Panc1 (cell line): Measurements from ENCODE around the gene ZNG1F. TPM values are rescaled to one million over a fixed set of nuclear protein-coding genes. Genes with fewer than 3 reads are reported as not detected.
"Not testable (repeated sequence)": the region's sequence is repeated elsewhere in the genome, so short reads cannot be mapped to it uniquely, and the experiment has no call there.

Source experiments
- ATAC-seq: fragments of 200-7000 bp; cut with Tn5 transposase; 2 replicates; pipeline ENCODE4 v1.9.1; 2020; ENCODE audit warnings: mild to moderate bottlenecking, moderate library complexity
- Bru-seq: library from RNA; stranded (reverse); fragments of 400-500 nt; gene quantifications from one replicate; lab custom pipeline; 2021; lab: Mats Ljungman, UMichigan
- BruChase-seq, 2 experiments: library from RNA; stranded (reverse); fragments of 400-500 nt; gene quantifications; one replicate each; lab custom pipeline; 2021; lab: Mats Ljungman, UMichigan
- BruUV-seq: library from RNA; stranded (reverse); fragments of 400-500 nt; replicated peaks from 2 replicates; lab custom pipeline; 2021; lab: Mats Ljungman, UMichigan
- CTCF ChIA-PET: fragments of 300-600 bp; sonication (Branson Sonifier 250); formaldehyde crosslinking; loops from one replicate; lab custom pipeline; 2022; ENCODE audit warnings: antibody characterized with exemption; lab: Charles Lee
- POLR2A ChIA-PET: fragments of 300-600 bp; sonication (Branson Sonifier 250); formaldehyde crosslinking; loops from one replicate; lab custom pipeline; 2022; ENCODE audit warnings: antibody characterized with exemption; lab: Charles Lee
- DNase-seq: peaks from one replicate; pipeline ENCODE4 v3.0.0-alpha.2; 2010; ENCODE audit warnings: low read depth, low spot score
- H3K27ac ChIP-seq: 2 replicates; pipeline ENCODE4 v1.5.1; 2011; ENCODE audit warnings: mild to moderate bottlenecking, low read length, inconsistent platforms
- H3K27me3 ChIP-seq: fragments of 200-500 bp; sonication (Bioruptor generic); 2 replicates; pipeline ENCODE4 v1.6.0; 2014; ENCODE audit warnings: low read length, inconsistent platforms; ENCODE audit not compliant: control insufficient read depth, insufficient read depth
- H3K36me3 ChIP-seq: fragments of 200-500 bp; sonication (Bioruptor generic); 2 replicates; pipeline ENCODE4 v1.5.1; 2014; ENCODE audit warnings: inconsistent platforms, mild to moderate bottlenecking, low read length, moderate library complexity; ENCODE audit not compliant: control insufficient read depth, insufficient read depth
- H3K4me1 ChIP-seq: 2 replicates; pipeline ENCODE4 v1.5.1; 2011; ENCODE audit warnings: inconsistent platforms, mild to moderate bottlenecking, low read length, moderate library complexity; ENCODE audit not compliant: control insufficient read depth, insufficient read depth
- H3K4me3 ChIP-seq, 2 experiments: 2 replicates each; pipeline ENCODE4 v1.5.1; 2011 to 2012; ENCODE audit warnings: low read depth in 2 of 2, low read length in 2 of 2, mild to moderate bottlenecking in 2 of 2, inconsistent platforms in 1 of 2, moderate library complexity in 1 of 2
- H3K9me3 ChIP-seq: fragments of 200-500 bp; sonication (Bioruptor generic); 2 replicates; pipeline ENCODE4 v1.5.1; 2014; ENCODE audit warnings: low read depth, mild to moderate bottlenecking, inconsistent platforms, low read length, moderate library complexity; ENCODE audit not compliant: control insufficient read depth, insufficient read depth
- in situ Hi-C: cut with HindIII; loops from 2 replicates; pipeline ENCODE4 v1.10.0; 2016; ENCODE audit warnings: low sequenced_read_pairs, low pct_unique_long_range_greater_than_20kb
- intact Hi-C: fragments of 100-400 bp; cut with micrococcal nuclease; formaldehyde crosslinking; loops from one replicate; pipeline ENCODE4 v1.10.0; 2022; ENCODE audit not compliant: unreplicated experiment
- long read RNA-seq: library from polyadenylated mRNA; unstranded; transcript quantifications from one replicate; pipeline ENCODE4 v2.0.0, GENCODE V29; 2021; ENCODE audit not compliant: unreplicated experiment
- polyA plus RNA-seq: library from polyadenylated mRNA; unstranded; fragments of >200 nt; gene quantifications from one replicate; pipeline ENCODE4 v1.2.1, GENCODE V29; 2012; ENCODE audit warnings: missing spikeins; ENCODE audit not compliant: insufficient read length
- total RNA-seq: library from RNA; stranded (reverse); gene quantifications from one replicate; pipeline ENCODE4 v1.2.1, GENCODE V29; 2021; ENCODE audit not compliant: unreplicated experiment

ZNG1F gene
- total RNA-seq (5.1 TPM), Bru-seq, nascent RNA (percentile 60 among the genes with signal in this experiment), BruChase-seq, experiment 1, labeled RNA remaining after a 2-hour chase (percentile 59 among the genes with signal in this experiment), BruChase-seq, experiment 2, labeled RNA remaining after a 6-hour chase (percentile 49 among the genes with signal in this experiment)
- 1.3 TPM for polyA plus RNA-seq
- long read RNA-seq, partial matches to known transcripts = 21 of 34 reads
- long read RNA-seq, other reads (novel, unspliced or antisense) = 13 of 34 reads

DNA sequence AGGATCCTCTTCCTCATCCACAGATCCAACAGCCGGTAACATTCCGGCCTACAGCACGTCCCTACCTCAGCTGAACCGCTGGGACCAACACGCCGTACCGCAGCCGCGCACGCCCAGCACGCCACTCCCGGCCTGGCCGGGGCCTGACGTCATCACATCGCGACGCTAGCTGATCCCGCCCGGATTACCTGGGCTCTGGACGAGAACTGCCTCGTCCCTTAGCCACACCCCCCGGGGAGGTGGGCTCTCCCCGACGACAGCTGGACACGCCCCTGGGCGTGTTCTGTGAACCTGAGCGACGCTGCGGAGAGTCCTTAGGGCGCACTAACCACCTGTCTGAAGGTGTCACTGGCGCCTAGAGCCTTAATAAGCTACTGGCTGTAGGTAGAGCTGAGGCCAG is at the start of gene ZNG1F:
TSS of gene ZNG1F (minus strand) at position 101 of the 400 bp plus-strand sequence. CDS start at position 42, 59 bp downstream.
- POLR2A ChIA-PET, H3K4me3 ChIP-seq, CTCF ChIA-PET, DNase-seq, in situ Hi-C loops, intact Hi-C loops, BruUV-seq, H3K27ac ChIP-seq, H3K36me3 ChIP-seq, ATAC-seq, H3K27me3 ChIP-seq, H3K9me3 ChIP-seq, H3K4me1 ChIP-seq: not testable (repeated sequence)

DNA sequence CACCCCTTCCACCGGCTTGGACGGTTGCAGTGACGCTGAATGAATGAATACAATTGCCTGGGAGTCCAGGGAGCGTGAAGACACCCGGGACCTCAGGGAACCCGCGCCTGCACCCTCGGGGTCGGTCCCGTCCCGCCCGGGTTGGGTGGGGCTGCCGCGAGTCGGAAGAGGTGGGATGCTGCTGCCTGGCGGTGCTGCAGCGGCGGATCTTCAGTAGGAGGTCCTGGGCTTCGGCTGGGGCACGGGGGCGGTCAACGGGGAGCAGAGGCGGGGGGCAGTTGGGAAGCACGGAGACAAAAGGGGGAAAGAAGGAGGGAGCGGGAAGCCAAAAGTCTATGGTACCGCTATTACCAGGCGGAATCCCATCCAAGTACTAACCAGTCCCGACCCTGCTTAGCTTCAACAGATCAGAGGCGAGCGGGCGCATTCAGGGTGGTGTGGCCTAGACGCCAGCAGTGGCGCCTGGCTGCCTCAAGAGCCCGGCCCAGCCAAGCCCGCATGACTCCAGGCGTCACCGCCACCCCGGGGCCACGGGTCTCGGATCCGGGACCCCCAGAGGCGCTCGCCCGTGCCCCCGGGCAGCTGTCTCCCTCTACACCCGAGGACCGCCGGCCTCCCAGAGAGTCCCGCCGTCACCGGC is 48.1 kb upstream of the ZNG1F start:
- intact Hi-C loops, H3K36me3 ChIP-seq, H3K27ac ChIP-seq, ATAC-seq, DNase-seq, H3K9me3 ChIP-seq, H3K4me1 ChIP-seq, CTCF ChIA-PET, POLR2A ChIA-PET, H3K27me3 ChIP-seq, in situ Hi-C loops, BruUV-seq: not testable (repeated sequence)
- H3K4me3 ChIP-seq = peak overlapping the region in 1 of 2 experiments; percentile 12; a peak in 1 of 4 replicates

GRCh38 chr9:41236486-41237109 is 47.5 kb upstream of the ZNG1F start:
- DNase-seq, intact Hi-C loops, H3K4me1 ChIP-seq, POLR2A ChIA-PET, BruUV-seq, CTCF ChIA-PET, H3K36me3 ChIP-seq, H3K4me3 ChIP-seq, H3K27me3 ChIP-seq, H3K27ac ChIP-seq, in situ Hi-C loops, H3K9me3 ChIP-seq, ATAC-seq: not testable (repeated sequence)

GRCh38 chr9:41234811-41235805 is 46.0 kb upstream of the ZNG1F start:
- ATAC-seq, intact Hi-C loops, H3K4me3 ChIP-seq, H3K9me3 ChIP-seq, H3K27ac ChIP-seq, POLR2A ChIA-PET, H3K4me1 ChIP-seq, H3K27me3 ChIP-seq, BruUV-seq, H3K36me3 ChIP-seq, DNase-seq, in situ Hi-C loops, CTCF ChIA-PET: not testable (repeated sequence)

DNA sequence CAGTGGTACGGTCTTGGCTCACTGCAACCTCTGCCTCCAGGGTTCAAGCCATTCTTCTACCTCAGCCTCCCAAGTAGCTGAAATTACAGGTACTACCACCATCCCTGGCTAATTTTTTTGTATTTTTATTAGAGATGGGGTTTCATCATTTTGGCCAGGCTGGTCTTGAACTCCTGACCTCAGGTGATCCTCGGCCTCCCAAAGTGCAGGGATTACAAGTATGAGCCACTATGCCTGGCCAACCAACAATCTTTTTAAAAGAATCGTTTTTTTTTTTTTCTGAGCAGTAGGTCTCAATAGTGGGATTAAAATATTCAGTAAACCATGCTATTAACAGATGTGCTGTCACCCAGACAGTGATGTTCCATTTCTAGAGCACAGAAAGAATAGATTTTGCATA is 45.1 kb upstream of the ZNG1F start:
- POLR2A ChIA-PET = not testable (repeated sequence)

GRCh38 chr9:41232326-41232725 is 43.2 kb upstream of the ZNG1F start:
- DNase-seq, H3K9me3 ChIP-seq, H3K4me1 ChIP-seq, H3K27me3 ChIP-seq, H3K27ac ChIP-seq, in situ Hi-C loops, H3K4me3 ChIP-seq, BruUV-seq, CTCF ChIA-PET, H3K36me3 ChIP-seq, POLR2A ChIA-PET, intact Hi-C loops: not testable (repeated sequence)
- peak; percentile 68; the same call in 1 of the 2 replicates for ATAC-seq

More for the DNA sequence above, 45.1 kb upstream of the ZNG1F start:
- BruUV-seq, H3K4me3 ChIP-seq, DNase-seq, in situ Hi-C loops, CTCF ChIA-PET, H3K9me3 ChIP-seq, H3K27me3 ChIP-seq, intact Hi-C loops, H3K27ac ChIP-seq, ATAC-seq, H3K4me1 ChIP-seq, H3K36me3 ChIP-seq: not testable (repeated sequence)
